Loucy (cell line): ENCODE data around the gene MPHOSPH9.

Source experiments
- H2AFZ ChIP-seq: fragments of 200-600 bp; sonication (generic); 2 replicates; pipeline ENCODE4 v1.6.0; 2016; ENCODE audit warnings: antibody characterized with exemption, mild to moderate bottlenecking, low read length, moderate library complexity
- H3F3A ChIP-seq: fragments of 200-600 bp; 2 replicates; pipeline ENCODE4 v1.6.0; 2016; ENCODE audit warnings: antibody characterized with exemption, low read depth, mild to moderate bottlenecking
- H3K27me3 ChIP-seq: fragments of 200-600 bp; sonication (generic); 2 replicates; pipeline ENCODE4 v1.6.1; 2014; ENCODE audit warnings: low read length, mild to moderate bottlenecking; ENCODE audit not compliant: insufficient read depth, poor library complexity, severe bottlenecking
- H3K36me3 ChIP-seq: fragments of 200-600 bp; sonication (generic); 2 replicates; pipeline ENCODE4 v1.6.1; 2016; ENCODE audit warnings: low read length; ENCODE audit not compliant: insufficient read depth
- H3K4me1 ChIP-seq: fragments of 200-600 bp; sonication (generic); 2 replicates; pipeline ENCODE4 v1.5.1; 2014; ENCODE audit warnings: low read length, mild to moderate bottlenecking; ENCODE audit not compliant: insufficient read depth, poor library complexity, severe bottlenecking
- H3K4me2 ChIP-seq: fragments of 200-600 bp; sonication (generic); 2 replicates; pipeline ENCODE4 v1.6.0; 2014; ENCODE audit warnings: antibody characterized with exemption, low read length, low read depth, mild to moderate bottlenecking; ENCODE audit not compliant: poor library complexity, severe bottlenecking
- H3K4me3 ChIP-seq: fragments of 200-600 bp; sonication (generic); 2 replicates; pipeline ENCODE4 v1.5.1; 2014; ENCODE audit warnings: low read length, mild to moderate bottlenecking, mixed read lengths; ENCODE audit not compliant: poor library complexity, severe bottlenecking
- H3K79me2 ChIP-seq: fragments of 200-600 bp; sonication (generic); 2 replicates; pipeline ENCODE4 v1.6.1; 2014; ENCODE audit warnings: low read length; ENCODE audit not compliant: insufficient read depth
- H3K9ac ChIP-seq: fragments of 200-600 bp; sonication (generic); 2 replicates; pipeline ENCODE4 v1.6.0; 2014; ENCODE audit warnings: mild to moderate bottlenecking, low read depth, low read length, moderate library complexity; ENCODE audit not compliant: poor library complexity, severe bottlenecking
- H3K9me2 ChIP-seq: fragments of 200-600 bp; sonication (generic); replicated peaks from 2 replicates; pipeline ENCODE4 v1.6.1; 2016; ENCODE audit warnings: low read depth, low read length, mixed read lengths
- H3K9me3 ChIP-seq: fragments of 200-600 bp; sonication (generic); 2 replicates; pipeline ENCODE4 v1.6.1; 2014; ENCODE audit warnings: mild to moderate bottlenecking, antibody characterized with exemption, low read length, low read depth; ENCODE audit not compliant: insufficient read depth
- H4K20me1 ChIP-seq: fragments of 200-600 bp; sonication (generic); 2 replicates; pipeline ENCODE4 v1.6.0; 2014; ENCODE audit warnings: antibody characterized with exemption, low read length, mild to moderate bottlenecking; ENCODE audit not compliant: insufficient read depth, poor library complexity, severe bottlenecking
- CTCF ChIP-seq: fragments of 200-600 bp; sonication (generic); conservative IDR thresholded peaks from 2 replicates; pipeline ENCODE4 v1.5.1; 2014; ENCODE audit warnings: mild to moderate bottlenecking, antibody characterized with exemption, low read length
- EZH2phosphoT487 ChIP-seq: fragments of 200-600 bp; IDR thresholded peaks from 2 replicates; pipeline ENCODE4 v1.6.1; 2018; ENCODE audit warnings: antibody characterized with exemption, mild to moderate bottlenecking, moderate library complexity, borderline replicate concordance

Gene MPHOSPH9

DNA sequence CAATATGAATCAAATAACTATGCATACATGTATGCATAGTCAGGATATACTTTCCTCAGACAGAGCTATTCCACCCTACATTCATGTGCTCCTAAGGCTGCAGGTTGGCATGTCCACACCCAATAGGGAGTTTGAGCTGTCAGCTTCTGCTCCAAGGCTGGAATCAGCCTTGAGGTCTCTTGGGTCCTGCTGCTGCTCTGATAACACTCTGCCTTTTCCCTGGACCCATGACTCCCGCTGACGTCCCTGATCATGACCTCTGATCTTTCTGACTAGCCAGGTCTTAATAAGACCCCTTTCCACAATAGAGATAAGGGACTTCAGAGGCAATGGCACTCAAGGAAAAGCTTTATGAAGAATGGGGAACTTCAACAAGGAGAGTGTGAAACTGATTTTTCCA is 87.7 kb downstream of the MPHOSPH9 start:
- Histone ChIP-seq H3K4me2 (no peak overlapping the region), H3K36me3 (no peaks in the 10 kb centered on the region), H3K4me1 (peaks cover 4% of the 10 kb centered on the region), H3K79me2 (no peaks in the 10 kb centered on the region), H3K9me3 (no peaks in the 10 kb centered on the region), H3K9ac (no peak overlapping the region), H2AFZ (no peak overlapping the region), H4K20me1 (no peaks in the 10 kb centered on the region), H3F3A (no peaks in the 10 kb centered on the region), H3K27me3 (peaks cover 7% of the 10 kb centered on the region), H3K4me3 (no peak overlapping the region), H3K9me2 (no peaks in the 10 kb centered on the region)
- no peak for TF ChIP-seq CTCF
- no peak for TF ChIP-seq EZH2phosphoT487

GRCh38 chr12:123143736-123144461 is 89.0 kb downstream of the MPHOSPH9 start:
- Histone ChIP-seq H3K4me2 (no peak overlapping the region), H3K36me3 (no peaks in the 10 kb centered on the region), H3K4me3 (no peak overlapping the region), H3K9me2 (no peaks in the 10 kb centered on the region), H3K4me1 (peaks cover 9% of the 10 kb centered on the region), H3K9me3 (no peaks in the 10 kb centered on the region), H3K79me2 (no peaks in the 10 kb centered on the region), H3F3A (no peaks in the 10 kb centered on the region), H3K9ac (no peak overlapping the region), H3K27me3 (no peaks in the 10 kb centered on the region), H2AFZ (no peak overlapping the region), H4K20me1 (no peaks in the 10 kb centered on the region)
- TF ChIP-seq CTCF (no peak), EZH2phosphoT487 (no peak)

DNA sequence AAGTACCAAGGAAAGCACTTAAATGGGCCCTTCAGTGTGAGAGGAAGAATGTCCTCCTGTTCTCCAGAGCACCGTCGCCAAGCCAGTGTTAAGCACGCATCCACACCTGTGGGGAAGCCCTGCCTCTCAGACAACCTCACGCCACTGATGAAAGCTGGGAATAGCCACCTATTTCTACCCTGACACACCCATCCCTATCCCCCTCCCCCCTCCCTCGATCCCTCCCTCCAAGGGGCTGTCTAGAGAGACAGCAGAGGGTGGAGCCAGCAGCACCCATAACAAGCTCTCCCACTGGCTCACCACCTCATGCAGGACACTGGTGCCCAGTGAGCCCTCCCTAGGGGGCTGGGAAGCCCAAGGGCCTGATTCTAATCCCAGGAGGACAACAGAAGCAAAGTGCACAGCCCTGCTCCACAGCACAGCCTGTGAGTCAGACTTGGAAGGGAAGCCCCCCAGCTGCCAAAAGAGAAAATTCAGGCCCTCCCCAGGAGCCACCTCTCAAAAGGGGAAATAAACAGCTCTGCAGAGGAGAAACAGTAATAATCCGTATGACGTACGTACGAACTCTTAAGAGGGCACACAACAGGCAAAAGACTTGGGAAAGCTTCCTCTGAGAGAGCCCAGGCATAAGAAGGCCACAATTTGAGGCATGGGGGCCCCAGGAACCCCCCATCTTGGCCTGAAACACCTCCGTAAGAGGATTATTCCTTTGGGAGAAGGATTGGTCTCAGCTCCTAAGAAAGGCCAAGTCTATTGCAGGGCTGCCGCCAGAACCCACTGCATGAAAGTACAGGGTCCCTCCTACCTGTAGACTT is 89.8 kb downstream of the MPHOSPH9 start:
- H3K4me2 ChIP-seq = no peak overlapping the region
- H3K9me2 ChIP-seq = no peaks in the 10 kb centered on the region
- no peaks in the 10 kb centered on the region for H3F3A ChIP-seq
- no peak overlapping the region for H3K4me3 ChIP-seq
- no peak overlapping the region for H2AFZ ChIP-seq
- no peaks in the 10 kb centered on the region for H3K27me3 ChIP-seq
- TF ChIP-seq CTCF = no peak
- TF ChIP-seq EZH2phosphoT487 = no peak
- H3K4me1 ChIP-seq = peaks cover 9% of the 10 kb centered on the region
- no peaks in the 10 kb centered on the region for H4K20me1 ChIP-seq
- no peak overlapping the region for H3K9ac ChIP-seq
- H3K79me2 ChIP-seq = no peaks in the 10 kb centered on the region
- H3K36me3 ChIP-seq = no peaks in the 10 kb centered on the region
- H3K9me3 ChIP-seq = no peaks in the 10 kb centered on the region
